HG03558 (cell line): ENCODE measurements around the gene DGCR6L.
"Not testable (repeated sequence)": the region's sequence is repeated elsewhere in the genome, so short reads cannot be mapped to it uniquely, and the experiment has no call there.

Experiments used
- ATAC-seq: cut with Tn5 transposase; IDR thresholded peaks from one replicate; pipeline ENCODE4 v1.9.1; 2021; ENCODE audit warnings: moderate number of reproducible peaks; ENCODE audit not compliant: unreplicated experiment; ENCODE audit errors: extremely low read depth

DGCR6L gene

GRCh38 chr22:20310773-20311172 lies 9.1 kb downstream of the DGCR6L start:
- ATAC-seq = not testable (repeated sequence)

DNA sequence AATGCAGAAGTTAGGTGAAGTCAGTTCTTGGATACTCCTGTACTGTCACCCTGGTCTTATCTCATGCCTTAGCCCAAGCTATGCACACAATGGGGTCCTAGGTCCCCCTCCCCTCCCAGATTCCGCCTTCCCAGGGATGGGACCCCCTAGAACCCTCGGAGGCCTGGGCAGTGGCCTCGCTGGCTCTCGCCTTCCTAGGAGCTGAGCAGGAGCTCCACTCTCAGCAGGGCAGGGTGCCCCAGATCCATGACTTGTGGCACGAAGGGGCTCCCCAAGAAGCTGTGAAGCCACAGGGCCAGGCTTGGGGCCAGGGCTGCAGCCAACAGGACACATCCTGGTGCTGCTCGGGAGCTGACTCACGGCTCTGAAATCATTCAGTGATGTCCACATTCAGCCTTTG lies 9.7 kb downstream of the DGCR6L start:
- ATAC-seq = not testable (repeated sequence)

DNA sequence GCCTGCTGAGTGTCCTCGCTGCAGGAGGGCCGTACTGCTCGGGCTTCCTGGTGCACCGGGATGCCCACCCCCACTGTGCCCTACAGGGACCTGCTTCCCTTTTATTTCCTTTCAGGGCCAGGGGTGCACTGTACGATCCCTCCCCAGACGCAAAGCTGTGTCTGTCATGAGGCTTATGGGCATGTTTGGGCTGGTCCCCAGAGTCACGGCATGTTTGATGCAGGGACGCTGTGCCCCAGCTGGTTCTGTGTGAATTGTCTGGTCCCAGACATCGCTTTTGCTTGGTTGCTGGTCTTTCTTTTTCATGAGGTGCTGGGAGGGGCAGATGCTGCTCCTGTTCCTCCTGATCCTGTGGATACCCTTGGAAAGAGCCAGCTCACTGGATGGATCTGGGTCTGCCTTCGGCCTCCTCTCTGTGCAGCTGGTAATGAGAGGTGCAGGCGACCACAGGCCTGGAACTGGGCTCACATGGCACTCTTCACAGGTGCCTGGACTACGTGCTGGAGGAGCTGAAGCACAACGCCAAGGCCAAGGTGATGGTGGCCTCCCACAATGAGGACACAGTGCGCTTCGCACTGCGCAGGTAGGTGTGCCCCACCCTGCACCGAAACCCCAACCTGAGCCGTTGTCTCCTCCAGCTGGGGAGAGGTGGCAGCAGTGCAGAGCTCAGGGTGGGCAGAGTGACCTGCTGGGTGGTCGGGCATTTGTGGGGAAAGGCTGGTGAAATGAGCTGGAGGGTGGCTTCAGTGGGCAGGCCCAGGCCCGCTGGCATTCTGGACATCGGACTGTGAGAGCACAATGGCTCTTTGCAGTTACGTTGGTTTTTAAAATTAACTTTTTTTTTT lies 10.8 kb downstream of the DGCR6L start:
- ATAC-seq = not testable (repeated sequence)

- ATAC-seq = not testable (repeated sequence)
Measured at GRCh38 chr22:20307448-20308447, 12.1 kb downstream of the DGCR6L start.

DNA sequence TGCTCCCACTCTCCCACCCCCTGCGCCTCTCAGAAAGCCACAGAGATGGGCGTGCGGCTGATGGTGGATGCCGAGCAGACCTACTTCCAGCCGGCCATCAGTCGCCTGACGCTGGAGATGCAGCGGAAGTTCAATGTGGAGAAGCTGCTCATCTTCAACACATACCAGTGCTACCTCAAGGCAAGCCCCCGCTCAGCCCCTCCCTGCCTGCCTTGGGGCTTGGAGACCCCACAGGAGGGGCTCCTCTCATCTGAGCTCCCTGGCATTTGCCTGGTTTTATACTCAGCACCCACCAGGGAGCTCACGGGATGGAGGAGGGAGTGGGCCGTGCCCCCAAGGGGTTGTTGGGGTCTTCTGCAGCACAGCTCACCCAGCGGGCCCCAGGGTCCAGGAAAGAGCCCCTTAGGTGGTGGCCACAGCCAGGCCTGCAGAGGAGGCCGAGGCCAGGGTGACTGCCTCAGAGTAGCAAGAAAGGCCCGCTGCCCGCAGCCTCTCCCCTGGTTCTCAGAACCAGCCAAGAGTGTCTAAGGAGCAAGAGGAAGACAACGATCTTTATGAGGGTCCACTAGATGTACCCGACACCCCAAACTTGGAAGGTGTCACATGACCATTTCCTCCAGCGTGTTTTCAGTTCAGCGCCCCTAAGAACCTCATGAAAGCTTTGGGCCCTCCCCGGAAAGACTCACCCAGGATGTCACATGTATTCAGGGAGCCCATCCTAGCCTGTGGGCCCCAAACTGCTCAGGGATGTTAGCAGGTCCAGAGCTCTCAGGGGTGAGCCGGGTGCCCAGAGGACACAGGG lies 13.0 kb downstream of the DGCR6L start:
- ATAC-seq = not testable (repeated sequence)

- no peak for ATAC-seq
Measured at GRCh38 chr22:20305894-20306645, 13.8 kb downstream of the DGCR6L start.

GRCh38 chr22:20305230-20305893 lies 14.5 kb downstream of the DGCR6L start:
- not testable (repeated sequence) for ATAC-seq

- no peak for ATAC-seq
Measured at GRCh38 chr22:20304646-20305045, 15.2 kb downstream of the DGCR6L start.

GRCh38 chr22:20303229-20303534 lies 16.7 kb downstream of the DGCR6L start:
- ATAC-seq = not testable (repeated sequence)

- no peak for ATAC-seq
Measured at GRCh38 chr22:20302438-20303228, 17.2 kb downstream of the DGCR6L start.

DNA sequence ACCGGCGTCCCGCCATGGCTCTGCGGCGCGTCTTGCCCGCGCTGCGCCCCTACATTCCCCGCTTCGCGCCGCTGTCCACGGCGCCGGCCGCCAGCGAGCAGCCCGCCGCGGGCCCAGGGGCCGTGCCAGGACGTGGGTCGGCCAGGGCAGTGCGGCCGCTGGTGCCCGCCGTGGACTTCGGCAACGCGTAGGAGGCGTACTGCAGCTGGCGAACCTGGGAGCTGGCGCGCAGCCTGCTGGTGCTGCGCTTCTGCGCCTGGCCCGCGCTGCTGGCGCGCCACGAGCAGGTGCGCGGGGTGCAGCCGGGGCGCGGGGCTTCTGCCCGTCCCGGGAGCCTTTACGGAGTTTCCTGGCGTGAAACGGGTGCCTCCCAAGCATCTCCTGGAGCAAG lies 20.1 kb downstream of the DGCR6L start:
- no peak for ATAC-seq

DNA sequence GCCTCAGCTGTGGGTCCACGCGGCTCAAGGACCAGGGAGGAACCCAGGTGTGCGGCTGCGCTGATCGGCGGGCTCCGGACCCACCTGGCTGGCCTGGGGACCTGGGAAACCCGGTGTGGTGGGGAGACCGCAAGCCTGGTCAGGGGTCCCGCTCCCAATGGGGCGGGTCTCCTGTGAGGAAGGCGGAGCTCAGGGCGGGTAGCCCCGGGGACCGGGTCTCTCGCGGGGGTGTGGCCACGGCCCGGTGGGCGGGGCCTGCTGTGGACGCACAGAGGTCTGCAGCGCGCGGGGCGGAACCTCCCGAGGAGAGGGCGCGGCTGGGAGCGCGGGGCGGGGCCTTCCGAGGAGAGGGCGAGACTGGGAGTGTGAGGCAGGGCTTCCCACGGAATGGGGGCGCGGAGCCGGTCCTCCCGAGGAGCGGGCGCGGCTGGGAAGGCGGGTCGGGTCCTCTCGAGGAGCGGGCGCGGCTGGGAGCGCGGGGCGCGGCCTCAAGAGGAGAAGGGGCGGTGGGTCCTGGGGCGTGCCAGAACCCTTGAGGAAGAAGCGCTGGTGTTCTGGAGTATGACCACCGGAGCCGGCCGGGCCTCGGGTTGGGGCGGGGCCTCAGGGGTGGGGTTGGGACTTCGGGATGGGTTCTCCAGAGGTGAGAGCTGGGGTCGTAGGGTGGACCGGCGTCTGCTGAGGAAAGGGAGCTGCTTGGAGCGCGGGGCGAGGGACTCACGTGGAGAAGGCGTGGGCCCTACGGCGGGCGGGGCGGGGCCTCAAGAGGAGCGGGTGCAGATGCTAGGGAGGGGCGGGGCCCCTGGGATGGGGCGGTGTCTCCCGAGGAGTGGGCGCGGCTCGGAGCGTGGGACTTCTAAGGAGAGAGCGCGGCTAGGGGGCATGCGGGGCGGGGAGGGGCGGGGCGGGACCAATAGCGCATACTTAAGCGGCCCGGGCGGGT lies 20.8 kb downstream of the DGCR6L start:
- no peak for ATAC-seq

GRCh38 chr22:20298110-20298802 lies 21.6 kb downstream of the DGCR6L start:
- no peak for ATAC-seq

DNA sequence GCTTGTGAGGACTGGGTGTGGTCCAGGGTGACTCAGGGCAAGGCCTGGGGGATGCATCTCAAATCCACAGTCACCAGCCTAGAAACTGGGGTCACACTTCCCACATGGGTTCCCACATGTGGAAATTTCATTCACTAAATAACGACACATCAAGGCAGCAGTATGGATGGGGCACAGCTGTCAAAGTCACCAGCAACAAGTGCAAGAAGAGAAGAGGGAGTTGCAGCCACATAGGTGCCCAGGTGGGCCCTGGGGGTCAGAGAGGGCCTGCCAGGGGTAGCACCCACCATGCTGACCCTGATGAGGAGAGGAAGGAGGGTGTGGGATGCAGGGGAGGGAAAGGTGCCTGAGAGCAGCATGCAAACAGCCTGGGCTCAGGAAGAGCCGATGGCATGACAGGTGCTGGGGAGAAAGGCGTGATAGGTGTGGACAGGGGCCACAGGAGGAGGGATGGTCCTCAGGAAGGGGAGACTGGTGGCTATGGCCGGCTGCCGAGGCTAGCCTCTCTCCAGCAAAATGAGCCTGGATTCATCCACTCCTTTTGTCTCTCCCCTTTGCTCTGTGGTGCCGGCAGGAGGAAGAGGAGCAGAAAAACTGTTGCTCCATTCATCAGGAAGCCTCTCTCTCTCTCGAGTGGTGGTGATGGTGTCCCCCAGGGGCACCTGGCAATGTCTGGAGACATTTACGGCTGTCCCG lies 22.3 kb downstream of the DGCR6L start:
- ATAC-seq = no peak

DNA sequence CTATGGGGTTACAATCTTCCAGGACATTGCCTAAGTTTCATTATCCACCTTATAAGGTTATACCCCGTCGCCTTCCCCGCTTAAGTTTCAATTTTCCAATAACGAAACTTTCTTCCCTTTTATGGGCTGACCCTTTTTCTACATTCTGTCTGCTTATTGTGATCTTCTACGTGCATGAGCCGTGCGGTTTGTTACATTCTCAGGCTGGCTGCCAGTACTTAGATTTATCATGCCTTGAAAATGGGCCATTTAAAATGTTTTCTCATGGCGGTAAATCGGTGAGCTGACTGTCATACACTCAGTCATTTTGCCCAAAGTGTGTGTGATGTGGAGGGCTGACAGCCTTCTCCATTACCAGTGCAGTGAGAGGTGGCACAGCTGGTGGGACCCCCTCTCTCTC lies 23.3 kb downstream of the DGCR6L start:
- ATAC-seq = no peak
